ENCODE data around the gene DPP6.

The DPP6 gene

GRCh38 chr7:154326421-154326820 is 274.2 kb downstream of the DPP6 start:
- TF ChIP-seq CTCF (IDR thresholded peaks at IDR 0.05; ENCODE audit: low read depth, low read length, missing control alignments): no peak
- in situ Hi-C loops (cut with HindIII; ENCODE audit: low pct_ligation_motif_present, low sequenced_read_pairs): no loop called here
- DNase-seq: no peak
- Histone ChIP-seq H3K27ac (no peak overlapping the region), H3K4me3 (ENCODE audit: low read depth, low read length) (no peak overlapping the region), H3K27me3 (replicated peaks) (no peaks in the 10 kb centered on the region), H3K36me3 (replicated peaks) (no peaks in the 10 kb centered on the region)

GRCh38 chr7:154330318-154330717 is 278.1 kb downstream of the DPP6 start:
- Histone ChIP-seq H3K4me3 (ENCODE audit: low read depth, low read length) (no peak overlapping the region), H3K27ac (no peak overlapping the region), H3K36me3 (replicated peaks) (no peaks in the 10 kb centered on the region), H3K27me3 (replicated peaks) (no peaks in the 10 kb centered on the region)
- no peak for TF ChIP-seq CTCF (IDR thresholded peaks at IDR 0.05; ENCODE audit: low read depth, low read length, missing control alignments)
- in situ Hi-C loops (cut with HindIII; ENCODE audit: low pct_ligation_motif_present, low sequenced_read_pairs): no loop called here
- no peak for DNase-seq

- in situ Hi-C loops (cut with HindIII; ENCODE audit: low pct_ligation_motif_present, low sequenced_read_pairs): no loop called here
- no peaks in the 10 kb centered on the region for H3K36me3 ChIP-seq (replicated peaks)
- TF ChIP-seq CTCF (IDR thresholded peaks at IDR 0.05; ENCODE audit: low read depth, low read length, missing control alignments): no peak
- no peaks in the 10 kb centered on the region for H3K27me3 ChIP-seq (replicated peaks)
- H3K27ac ChIP-seq: no peak overlapping the region
- no peak for DNase-seq
- no peak overlapping the region for H3K4me3 ChIP-seq (ENCODE audit: low read depth, low read length)
Measured at GRCh38 chr7:154332811-154333580, 280.8 kb downstream of the DPP6 start.

- H3K36me3 ChIP-seq (replicated peaks): no peaks in the 10 kb centered on the region
- no peak for DNase-seq
- TF ChIP-seq CTCF (IDR thresholded peaks at IDR 0.05; ENCODE audit: low read depth, low read length, missing control alignments): no peak
- no peaks in the 10 kb centered on the region for H3K27me3 ChIP-seq (replicated peaks)
- in situ Hi-C loops (cut with HindIII; ENCODE audit: low pct_ligation_motif_present, low sequenced_read_pairs): no loop called here
- no peak overlapping the region for H3K4me3 ChIP-seq (ENCODE audit: low read depth, low read length)
- H3K27ac ChIP-seq: no peak overlapping the region
Measured at GRCh38 chr7:154336295-154336694, 284.1 kb downstream of the DPP6 start.

GRCh38 chr7:154338701-154339506 is 286.7 kb downstream of the DPP6 start:
- Histone ChIP-seq H3K27me3 (replicated peaks) (no peaks in the 10 kb centered on the region), H3K4me3 (ENCODE audit: low read depth, low read length) (no peak overlapping the region), H3K27ac (no peak overlapping the region), H3K36me3 (replicated peaks) (no peaks in the 10 kb centered on the region)
- no peak for TF ChIP-seq CTCF (IDR thresholded peaks at IDR 0.05; ENCODE audit: low read depth, low read length, missing control alignments)
- in situ Hi-C loops (cut with HindIII; ENCODE audit: low pct_ligation_motif_present, low sequenced_read_pairs): no loop called here
- no peak for DNase-seq

Data from brain microvascular endothelial cell (primary cell).